HG03575 (cell line): ENCODE measurements around the gene AK5.
"Not testable (repeated sequence)": the region's sequence is repeated elsewhere in the genome, so short reads cannot be mapped to it uniquely, and the experiment has no call there.

Source experiments
- ATAC-seq: cut with Tn5 transposase; IDR thresholded peaks from one replicate; pipeline ENCODE4 v1.9.1; 2021; ENCODE audit not compliant: unreplicated experiment, insufficient number of reproducible peaks, low FRiP score; ENCODE audit errors: extremely low read depth

Gene AK5

DNA sequence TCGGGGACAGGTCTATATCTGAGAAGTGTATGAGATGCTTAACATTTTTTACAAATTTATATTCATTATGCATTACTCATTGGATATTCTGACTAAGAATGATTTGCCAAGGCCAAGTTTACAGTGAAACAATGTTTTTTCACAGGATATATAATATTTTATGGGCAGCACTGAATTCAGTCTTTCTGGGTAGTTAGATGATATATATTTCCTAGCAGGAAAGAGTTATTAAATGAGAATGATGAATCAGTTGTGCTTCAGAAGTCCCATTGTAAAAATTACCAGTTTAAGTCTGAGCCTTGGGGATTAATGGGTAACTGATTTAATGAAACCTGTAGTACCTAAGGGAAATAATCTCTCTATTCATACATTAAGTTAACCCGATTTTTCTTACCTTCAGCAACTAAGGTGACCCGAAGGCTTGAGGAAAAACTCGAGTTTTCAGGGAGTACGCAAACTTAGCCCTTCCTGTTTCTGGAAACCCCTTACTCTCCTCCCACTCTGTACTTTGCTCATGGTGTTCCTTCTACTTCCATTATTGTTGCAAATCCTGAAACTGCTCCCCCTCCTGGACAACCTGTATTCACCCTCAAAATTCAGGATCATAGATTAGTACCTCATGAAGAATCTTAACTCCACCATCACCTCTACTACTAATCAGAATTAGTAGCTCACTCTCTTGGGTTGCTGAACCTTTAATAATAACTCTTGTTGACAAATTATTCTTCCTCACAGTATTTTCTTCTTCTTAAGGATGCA lies 135.1 kb downstream of the AK5 start:
- no peak for ATAC-seq

DNA sequence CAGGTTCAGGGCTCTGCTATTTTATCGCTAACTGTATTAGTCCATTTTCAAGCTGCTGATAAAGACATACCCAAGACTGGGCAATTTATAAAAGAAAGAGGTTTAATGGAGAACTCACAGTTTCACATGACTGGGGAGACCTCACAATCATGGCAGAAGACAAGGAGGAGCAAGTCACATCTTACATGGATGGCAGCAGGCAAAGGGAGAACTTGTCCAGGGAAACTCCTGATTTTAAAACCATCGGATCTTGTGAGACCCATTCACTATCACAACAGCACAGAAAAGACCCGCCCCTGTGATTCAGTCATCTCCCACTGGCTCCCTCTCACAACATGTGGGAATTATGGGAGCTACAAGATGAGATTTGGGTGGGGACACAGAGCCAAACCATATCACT lies 136.2 kb downstream of the AK5 start:
- not testable (repeated sequence) for ATAC-seq

DNA sequence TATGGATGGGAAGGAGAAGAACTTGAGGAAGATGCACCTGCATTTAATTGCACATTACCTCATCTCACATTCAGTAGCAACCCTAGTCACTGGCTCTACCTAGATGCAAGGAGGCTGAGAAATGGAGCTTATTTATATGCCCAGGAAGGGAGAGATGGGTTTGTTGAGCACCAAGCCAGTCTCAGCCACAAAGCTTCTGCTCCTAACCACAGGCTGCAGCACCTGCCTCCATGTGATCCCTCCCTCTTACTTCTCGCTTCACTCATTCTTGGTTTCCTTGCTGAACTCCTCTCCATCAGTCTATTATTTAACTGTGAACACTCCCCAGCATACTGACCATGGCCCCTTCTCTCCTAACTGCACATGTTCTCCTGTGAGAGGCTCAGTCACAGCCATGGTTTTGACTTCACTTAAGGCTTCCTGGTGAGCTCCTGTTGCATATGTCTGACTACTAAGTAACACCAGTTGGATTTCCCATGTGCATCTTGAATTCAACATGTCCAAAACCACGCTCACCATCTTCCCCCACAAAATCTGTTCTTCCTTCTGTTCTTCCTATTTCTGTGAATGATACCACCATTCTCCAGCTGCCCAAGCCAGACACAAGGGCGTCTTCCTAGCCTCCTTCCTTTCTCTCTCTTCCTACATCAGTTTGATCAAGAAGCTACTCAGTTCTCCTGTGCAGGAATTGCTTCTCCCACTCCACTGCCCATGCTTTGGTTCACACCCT lies 139.8 kb downstream of the AK5 start:
- no peak for ATAC-seq

DNA sequence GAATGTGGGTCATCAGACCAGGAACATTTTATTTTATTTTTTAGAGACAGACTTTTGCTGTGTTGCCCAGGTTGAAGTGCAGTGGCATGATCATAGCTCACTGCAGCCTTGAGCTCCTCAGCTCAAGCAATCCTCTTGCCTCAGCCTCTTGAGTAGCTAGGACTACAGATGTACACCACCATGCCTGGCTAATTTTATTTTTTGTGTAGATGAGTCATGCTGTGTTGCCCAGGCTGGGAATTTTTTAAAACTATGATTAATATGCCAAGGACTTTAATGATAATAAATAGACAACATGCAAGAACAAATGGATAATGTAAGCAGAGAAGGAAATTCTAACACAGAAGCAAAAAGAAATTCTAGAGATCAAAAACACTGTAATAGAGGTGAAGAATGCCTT lies 142.4 kb downstream of the AK5 start:
- no peak for ATAC-seq

DNA sequence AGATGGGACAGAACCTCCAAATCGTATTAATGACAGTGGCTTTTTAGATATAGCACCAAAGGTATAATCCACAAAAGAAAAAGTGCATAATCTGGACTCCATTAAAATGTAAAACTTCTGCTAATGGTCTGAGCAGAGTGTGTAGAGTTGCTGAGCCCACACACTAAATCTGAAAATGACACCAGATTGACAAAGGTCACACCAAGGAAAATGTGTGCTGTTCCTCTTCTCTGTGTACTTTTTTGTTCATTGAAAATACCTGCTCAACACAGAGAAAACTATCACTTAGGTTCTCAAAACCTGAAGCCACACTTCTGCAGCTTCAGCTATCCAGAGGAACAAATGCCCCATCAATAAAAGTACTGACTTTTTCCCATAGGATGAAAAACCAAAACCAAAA lies 146.2 kb downstream of the AK5 start:
- no peak for ATAC-seq

DNA sequence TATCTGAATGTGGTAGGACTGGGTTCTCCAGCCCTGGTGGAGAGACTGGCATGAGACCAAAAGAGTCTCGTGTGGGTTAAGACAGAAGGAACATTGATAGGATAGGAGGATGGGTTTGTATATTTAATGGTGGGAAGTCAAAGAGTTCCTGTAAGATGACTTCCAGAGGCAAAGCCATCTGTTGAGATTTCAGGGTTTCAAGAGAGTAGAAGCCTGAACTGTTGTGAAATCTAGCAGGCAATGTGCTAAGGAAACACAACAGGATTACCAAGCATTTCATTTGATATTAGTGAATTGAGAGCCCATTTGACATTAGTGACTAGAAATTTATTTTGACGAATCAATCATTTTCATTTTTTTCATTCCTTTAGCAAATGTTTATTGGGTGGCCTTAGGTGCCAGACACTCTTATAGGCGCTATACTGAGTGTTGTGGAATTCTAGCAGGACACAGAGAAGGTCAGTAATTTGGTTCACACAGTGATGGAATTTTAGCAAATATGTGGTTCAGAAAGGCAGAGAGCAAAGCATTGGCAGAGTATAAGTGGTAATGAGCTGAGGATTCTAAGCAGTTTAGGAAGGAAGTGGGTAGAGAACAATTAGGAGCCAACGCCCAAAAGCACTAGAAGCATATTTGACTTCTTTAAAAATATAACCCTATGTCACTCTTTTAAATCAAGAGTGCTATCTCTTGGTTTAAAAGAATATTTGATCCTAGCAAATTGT lies 149.3 kb downstream of the AK5 start:
- no peak for ATAC-seq

DNA sequence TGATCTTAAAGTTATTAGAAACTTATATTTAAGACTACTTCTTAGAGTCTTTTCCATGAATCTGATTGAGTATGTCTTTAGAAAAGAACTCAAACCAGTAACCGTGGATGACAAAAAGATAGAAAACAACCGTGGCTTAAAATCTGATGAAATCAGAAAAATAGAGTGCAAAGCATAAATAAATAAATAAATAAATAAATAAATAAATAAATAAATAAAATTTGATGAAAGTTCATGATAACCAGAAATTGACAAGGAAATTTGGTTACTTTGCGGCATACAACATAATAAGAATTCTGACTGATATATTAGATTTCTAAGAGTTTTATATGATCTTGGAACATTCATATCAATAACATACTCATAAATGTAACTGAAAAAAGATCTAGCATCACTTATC lies 152.1 kb downstream of the AK5 start:
- no peak for ATAC-seq

DNA sequence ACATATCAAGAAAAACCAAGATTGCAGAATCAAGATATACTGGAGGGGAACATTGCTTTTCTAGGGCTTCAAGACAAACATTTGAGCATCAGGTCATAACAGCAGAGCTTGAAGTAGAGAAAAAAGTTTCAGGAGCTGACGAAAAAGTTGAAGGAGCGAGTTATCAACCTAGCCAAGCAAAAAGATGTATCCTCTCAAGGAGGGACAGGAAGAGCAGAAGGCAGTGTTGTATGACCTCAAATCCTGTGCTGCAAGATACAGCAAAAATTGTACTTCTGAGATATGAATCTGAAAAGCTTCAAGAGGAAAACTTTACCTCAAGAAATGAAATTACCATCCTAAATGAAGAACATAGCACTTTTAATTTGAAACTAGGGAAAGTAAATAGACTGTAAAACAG lies 153.1 kb downstream of the AK5 start:
- no peak for ATAC-seq

DNA sequence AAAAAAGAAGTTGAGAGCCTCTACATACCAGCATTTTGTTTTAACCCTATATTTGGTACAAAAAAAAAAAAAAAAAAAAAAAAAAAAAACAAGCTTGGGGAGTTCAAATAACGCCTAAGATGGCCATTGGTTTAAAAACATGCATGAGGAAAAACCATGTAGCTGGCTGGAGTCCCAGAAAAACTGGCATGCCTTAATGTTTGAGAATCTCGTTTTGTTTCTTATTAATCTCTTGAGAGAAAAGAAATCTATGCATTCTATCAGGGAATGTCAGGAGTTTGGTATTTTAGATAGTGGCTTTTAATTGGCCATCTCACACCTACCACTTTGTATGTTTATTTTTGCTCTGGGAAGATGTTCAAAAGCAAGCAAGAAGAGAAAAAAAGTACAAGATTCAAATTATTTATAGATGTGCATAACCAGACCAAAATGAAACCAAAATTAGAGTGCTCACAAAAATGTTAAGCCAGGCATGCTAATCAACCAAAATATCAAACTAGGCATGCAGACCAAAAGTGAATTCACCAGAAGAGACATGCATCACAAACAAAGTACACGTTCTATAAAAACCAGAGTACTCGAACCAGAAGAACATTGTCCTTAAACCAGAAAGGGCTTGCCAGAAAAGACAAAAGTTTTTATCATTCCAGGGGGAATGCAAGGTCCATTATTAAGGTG lies 156.6 kb downstream of the AK5 start:
- no peak for ATAC-seq

DNA sequence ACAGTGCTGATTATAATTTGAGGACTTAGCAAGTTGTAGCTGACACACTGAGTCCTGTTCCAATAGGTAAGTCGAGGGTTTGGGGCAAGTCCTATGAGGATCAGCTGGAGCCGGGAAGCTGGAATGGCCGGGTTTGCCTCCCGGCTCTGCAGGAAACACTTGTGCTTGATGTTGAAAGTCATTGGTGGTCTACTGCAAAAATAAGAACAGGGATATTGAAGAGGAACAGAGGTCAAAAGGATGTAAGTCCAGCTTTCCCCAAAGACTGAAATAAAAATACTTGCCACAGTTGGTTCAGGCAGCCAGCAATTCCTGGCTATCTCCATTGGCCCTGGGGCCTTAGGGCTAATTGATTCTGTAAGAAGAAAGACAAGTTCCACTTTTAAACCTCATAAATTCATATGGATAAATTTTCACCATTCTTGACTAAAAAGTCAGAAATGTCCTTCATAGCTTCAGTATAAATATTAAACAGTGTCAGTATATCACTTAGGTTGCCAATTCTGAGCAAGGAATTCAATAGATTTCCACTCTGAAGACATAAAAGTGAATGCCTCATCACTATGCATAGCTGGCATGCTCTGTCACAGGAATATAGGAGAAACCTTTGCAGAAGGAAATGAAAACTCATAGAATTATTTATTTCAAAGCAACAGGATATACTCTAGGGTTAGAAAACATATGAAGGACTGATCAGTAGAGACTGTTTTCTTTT lies 165.2 kb downstream of the AK5 start:
- ATAC-seq: no peak

DNA sequence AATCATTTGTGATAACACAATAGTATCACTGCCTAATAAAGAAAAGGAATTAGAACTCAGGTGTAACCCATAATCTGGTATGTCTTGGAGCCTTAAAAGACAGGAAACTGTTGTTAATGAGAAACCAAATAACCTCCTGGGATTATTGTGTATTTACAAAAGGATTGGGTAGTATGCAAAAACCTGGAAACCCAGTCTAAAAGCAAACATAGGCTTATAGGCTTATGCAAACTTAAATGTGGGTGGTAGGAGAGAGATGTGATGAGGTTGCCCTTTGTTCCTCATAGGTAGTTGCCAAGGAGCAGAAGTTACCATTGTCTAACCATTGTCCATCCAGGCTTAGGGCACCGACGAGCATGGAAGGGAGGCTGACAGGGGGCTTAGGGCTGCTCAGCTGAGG lies 165.8 kb downstream of the AK5 start:
- ATAC-seq: no peak

DNA sequence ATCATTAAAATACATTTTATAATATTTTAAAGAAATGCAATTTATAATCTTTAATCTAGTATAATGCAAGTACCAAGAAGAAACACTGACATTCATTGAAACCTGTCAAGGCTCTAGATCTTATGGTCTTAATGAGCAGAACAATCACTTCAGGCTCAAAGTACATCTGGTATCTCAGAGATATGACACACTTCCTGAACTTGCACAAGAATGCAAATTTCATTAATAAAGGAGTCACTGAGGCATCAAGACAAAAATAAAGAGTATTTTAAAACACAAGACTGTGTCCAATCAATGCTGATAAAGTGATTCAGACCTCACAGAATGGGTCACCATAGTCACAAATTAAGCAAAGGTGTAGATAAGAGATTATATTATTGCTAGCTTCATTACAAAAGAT lies 178.1 kb downstream of the AK5 start:
- ATAC-seq: no peak

DNA sequence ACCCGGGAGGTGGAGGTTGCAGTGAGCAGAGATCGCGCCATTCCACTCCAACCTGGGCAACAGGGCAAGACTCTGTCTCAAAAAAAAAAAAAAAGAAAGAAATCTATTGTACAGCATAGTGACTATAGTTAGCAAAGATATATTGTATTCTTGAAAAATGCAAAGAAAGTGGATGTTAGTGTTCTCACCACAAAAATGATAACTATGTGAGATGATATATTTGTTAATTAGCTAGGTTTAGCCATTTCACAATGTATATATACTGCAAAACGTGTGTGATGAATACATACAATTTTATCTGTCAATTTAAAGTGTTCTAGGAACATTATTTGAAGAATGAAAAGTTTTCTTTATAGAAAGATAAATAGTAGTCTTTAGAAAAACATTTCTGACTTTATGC lies 179.9 kb downstream of the AK5 start:
- no peak for ATAC-seq

DNA sequence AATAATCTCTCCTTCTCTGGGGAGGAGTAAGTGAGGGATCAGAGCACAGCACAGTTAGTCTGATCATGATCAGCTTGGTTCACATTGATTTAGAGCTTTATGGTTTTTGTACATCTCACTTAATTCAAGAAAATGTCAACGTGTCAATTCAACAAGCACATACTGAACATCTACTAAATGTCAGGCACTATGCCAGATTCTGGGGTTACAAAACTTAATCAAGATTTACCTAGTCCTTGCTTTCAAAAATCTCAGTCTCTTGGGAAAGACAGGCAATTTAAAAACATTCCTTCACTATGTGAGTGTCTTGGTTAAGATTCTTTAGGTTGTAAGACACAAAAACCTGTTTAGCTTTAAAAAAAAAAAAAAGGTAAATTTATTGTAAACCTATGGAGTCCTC lies 181.4 kb downstream of the AK5 start:
- no peak for ATAC-seq

DNA sequence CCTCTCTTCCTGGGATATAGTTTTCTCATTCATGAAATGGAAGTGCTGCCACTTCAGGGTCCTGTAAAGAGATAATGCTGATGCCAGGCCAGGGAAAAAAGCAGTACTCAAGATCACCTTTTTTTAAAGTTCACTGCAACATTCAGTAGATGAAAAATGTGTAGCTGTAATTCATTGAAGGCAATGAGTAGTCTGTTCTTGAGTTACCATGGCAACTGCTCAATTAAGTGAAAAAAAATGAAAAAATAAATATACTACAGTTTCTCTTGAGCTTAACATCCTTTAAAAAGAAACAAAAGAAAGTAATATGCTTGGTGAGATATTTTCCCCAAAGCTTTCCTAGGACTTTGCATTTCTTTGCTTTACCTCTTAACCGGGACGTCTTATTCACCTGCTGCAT lies 183.3 kb downstream of the AK5 start:
- ATAC-seq: no peak

DNA sequence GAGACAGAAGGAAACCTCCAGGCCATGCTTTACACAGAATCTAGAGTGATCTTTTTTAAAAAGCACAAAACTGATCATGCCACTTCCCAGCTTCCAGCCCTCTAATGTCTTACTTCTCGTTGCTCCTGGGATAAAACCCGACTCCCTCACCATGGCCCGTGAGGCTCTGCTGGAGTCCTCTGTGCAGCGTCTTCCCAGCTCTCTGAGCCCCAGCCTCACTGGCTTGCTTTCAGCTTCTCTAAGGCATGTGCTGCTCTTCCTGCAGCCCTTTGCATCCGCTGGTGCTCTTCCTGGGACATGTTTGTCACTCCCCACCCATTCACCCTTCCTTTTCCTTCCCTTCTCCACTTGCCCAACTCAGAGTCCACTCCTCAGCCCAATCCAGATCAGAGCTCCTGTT lies 184.1 kb downstream of the AK5 start:
- ATAC-seq: no peak

DNA sequence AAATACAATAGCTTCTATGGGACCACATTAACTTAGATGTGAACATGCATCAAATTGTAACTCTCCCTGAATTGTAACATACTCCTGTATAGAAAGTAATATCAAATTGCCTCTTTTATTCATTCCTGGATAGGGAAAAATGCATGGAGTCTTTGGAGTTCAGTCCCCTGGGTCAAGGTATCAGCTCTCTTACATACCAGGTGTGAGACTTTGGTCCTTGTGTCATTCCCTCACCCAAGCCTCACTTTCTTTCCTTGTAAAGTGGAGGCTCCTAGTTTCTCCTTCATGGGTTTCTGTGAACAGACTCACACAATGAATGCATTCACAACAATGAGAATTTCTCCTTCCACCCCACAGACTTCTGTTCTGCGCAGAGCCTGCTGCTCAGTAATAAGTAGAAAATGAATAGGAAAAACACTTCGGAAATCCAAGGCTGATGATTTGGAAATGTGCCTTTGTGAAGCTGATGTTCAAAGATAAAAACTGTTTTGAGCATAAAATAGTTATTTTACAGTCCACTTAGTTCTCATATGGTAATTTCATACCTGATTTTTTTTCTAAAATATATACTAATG lies 185.3 kb downstream of the AK5 start:
- no peak for ATAC-seq

DNA sequence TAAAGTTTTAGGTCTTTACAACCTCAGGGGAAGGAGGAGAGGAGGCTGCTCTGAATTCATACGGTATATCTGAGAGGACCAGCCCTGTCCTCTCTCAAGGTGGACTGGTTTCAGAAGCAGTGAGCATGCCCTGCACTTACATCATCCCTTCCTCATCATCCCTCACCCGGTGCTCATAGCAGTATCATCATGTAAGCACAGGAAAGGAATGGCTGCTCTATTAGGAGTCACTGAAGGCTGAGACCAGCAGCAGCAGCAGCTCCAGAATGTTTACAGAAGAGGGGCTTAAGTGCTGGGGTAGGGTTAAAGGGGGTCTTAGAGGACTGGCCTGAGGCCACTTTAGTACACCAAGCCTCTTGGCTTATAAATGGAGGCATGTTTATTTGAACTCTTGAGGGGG lies 185.9 kb downstream of the AK5 start:
- ATAC-seq: no peak
